GM18498 (cell line): ENCODE results near the gene EHBP1L1.

Experiments used
- ATAC-seq: cut with Tn5 transposase; IDR thresholded peaks from one replicate; pipeline ENCODE4 v1.9.1; 2021; ENCODE audit warnings: mild to moderate bottlenecking, moderate library complexity; ENCODE audit not compliant: unreplicated experiment

Gene EHBP1L1

DNA sequence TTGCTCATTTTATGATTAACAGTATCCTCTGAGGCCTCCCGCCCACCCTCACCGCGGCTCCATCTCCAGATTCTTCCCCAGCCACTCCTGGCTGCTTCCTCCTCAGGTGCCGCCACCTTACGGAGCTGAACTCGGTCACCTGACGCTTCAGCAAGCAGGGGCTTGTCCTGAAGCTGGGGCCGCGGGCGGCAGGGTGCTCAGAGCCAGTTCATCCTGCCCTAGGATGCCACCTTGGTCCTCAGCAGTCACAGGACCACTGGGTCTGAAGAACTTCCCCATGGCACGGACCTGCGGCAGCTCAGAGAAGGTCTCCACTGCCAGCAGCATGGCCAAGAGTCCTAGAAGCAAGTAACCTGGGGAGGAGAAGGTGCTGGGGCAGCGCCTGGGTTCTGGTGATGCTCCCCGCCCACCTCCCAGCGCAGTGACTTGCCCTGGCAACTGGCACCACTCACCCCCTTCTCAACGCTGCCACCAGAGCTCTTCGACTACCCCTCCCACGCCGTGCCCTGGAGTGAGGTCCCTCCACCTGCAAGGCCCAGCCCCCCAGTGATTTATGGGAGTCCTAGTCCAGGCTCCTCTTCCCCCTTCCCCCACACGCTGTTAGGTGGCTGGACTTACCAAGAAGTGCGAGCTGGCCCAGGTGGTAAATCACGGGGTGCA is 17.1 kb downstream of the EHBP1L1 start:
- no peak for ATAC-seq

DNA sequence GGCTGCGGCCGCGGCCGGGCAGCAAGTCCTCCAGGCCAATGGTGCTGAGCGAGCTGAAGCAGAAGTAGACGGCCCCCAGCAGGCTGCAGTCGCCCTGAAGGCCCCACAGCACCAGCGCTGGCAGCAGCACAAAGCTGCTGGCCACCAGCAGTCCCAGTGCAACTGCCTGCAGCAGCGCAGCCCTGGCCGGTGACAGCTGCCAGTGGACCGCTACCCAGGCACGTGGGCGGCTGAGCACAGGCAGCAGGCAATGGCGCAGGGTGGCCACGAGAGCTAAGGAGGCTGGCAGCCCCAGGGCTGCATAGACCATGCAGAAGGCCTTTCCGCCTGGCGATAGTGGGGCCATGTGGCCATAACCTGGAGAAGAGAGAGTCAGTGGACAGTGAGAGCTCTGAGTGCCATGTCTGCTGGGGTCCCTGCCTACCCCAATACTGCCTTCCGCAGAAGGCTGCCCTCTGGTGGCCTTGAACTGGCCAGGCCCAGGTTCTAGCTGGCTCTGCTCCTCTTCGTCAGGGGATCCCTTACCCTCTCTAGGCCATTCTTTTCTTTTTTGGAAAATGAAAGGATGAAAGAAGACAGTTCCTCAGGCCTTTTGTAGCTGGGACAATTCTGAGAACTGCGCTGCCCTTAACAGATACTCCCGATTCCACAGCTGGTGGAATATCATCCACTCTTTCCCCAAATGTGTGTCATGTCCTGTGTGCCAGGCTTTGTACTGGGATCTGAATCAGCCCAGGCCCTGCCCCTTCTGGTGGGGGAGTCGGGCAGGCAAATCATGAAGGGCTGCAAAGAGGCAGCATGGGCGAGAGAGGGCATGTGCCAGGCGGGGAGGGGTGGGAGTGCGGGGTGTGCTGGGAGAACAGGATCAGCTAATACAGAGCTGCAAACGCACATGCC is 17.9 kb downstream of the EHBP1L1 start:
- no peak for ATAC-seq

DNA sequence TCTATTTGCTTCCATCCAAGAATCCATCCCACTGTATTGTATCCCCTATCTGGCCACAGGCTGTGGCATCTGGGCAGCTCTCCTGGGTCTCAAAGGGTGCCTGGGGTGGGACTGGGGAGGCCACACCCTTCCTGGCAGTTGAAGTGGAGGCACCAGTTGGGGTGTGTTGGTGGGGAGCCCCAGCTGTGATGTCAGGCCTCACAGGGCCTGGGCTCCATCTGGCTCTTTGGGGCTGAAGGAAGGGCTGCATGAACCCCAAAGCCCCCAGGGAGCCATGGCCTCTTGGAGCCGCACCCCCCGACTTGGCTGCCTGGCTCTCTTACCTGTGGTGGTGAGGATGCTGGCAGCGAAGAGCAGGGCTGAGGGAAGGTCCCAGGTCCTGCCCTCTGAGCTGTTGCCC is 19.3 kb downstream of the EHBP1L1 start:
- no peak for ATAC-seq

DNA sequence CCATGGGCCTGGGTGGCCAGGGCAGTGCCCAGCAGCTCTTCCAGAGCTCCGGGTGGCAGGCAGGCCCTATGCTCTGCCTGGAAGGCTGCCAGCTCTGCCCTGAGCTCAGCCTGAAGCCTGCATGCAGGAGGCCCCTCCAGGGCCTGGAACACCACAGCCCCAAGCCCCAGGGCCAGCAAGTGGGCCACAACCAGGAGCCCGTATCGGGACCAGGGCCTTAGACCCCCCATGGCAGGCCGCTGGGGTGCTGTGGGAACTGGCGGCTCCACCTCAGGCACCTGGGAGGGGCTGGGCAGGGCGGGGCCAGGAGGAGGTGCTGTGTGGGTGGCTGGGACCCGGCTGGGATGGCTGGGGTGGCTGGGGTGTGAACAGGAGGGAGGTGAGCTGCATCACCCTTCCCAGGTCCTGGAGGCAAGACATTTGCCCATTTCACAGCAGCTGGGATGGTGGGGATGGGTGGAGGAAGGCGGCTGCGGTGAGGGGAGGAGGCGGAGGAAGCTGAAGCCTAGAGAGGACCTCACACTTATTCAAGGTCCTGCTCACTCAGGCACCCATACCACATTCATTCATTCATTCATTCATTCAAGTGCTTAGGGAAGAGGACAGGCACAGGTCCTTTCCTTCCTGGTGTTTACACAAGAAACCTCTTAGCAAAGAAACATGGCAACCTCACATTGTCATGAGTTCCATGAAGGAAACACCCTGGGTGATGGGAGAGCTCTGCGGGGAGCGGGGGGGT is 19.9 kb downstream of the EHBP1L1 start, which contains the start of gene KCNK7:
Gene KCNK7, minus strand, starts transcription at position 258 of the 739 bp plus-strand sequence. Its CDS starts 28 bp downstream, at position 230.
- no peak for ATAC-seq

DNA sequence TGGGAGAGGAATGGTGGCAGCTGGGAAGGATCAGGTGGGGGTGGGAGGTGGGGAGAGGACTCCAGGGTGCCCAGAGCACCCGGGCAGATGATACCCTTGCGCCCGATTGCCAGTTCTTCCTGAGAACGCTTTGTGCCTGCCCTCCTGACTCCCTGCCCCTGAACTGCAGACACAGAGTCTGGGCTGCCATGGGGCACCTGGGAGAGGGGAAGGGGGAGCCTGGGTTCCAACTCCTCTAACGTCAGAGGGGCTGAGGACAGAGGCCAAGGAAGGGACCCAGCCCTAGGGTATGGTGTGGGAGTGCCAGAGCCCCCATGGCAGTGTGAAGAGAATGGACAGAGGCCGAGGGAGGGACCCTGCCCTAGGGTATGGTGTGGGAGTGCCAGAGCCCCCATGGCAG is 20.7 kb downstream of the EHBP1L1 start:
- ATAC-seq: no peak

DNA sequence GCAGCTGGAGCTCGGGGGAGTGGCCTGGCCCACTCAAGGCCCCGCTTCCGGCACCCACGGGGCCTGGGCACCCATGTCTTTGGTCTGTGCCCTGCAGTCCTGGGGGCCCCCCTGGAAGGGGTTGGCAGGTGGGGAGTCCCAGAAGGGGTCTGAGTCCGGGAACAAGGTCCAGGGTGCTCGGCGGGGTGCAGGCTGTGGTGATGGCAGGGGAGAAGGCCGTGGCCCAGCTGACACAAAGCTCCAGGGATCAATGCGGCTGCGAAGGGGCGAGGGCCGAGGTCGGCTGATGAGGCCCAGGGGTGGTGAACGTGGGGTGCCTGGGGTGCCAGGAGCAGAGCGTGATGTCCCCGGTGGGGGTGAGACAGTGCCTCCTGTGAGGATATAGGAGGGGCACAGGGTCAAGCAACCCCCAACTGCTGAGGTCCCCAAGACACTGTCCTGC is 22.4 kb downstream of the EHBP1L1 start:
- ATAC-seq: no peak

DNA sequence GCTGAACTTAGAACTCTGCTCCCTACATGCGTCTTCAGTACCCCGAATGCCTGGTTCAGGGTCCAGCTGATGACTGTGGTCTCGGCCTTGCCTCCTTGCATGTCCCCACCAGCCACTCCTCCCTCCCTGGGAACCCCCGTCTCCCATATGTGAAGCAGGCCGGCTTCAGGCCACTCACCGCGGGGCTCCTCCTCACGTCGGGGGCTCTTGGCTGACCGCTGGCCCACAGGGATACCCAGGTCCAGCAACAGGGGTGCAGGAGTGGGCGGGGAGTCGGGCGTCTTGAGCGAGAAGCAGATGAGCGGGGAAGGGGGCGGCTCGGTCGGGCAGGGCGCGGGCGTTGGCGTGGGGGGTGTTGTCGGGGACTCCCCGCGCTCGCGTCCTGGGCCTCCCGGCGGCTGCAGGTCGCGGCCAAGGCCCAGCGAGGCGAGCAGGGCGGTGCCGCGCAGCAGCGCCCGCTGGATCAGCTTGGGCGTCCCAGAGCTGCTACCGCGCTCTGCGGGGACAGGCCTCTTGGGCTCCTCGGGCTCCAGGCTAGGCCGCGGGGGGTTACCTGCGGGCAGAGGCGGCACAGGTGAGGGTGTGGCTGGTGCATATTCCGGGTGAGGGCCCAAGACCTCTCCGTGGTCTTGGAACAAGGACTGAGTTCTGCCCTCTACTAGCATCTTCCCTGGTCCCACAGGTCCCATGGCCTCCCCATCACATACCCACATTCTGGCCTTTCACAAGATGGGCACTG is 23.5 kb downstream of the EHBP1L1 start:
- ATAC-seq: no peak

DNA sequence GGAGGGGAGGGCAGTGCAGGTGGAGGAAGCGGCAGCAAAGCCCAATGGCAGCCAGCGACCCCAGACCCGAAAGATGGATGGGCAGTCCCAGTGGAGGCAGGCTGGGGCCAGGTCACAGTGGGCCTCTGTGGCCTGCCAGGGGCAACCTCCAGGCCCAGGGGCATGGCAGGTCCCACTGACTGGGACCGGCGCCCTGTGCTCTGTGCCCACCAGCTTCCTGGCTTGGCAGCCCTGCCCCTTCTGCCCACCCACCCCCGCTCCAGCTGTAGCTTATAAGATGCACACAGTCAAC is 24.0 kb downstream of the EHBP1L1 start:
- no peak for ATAC-seq

DNA sequence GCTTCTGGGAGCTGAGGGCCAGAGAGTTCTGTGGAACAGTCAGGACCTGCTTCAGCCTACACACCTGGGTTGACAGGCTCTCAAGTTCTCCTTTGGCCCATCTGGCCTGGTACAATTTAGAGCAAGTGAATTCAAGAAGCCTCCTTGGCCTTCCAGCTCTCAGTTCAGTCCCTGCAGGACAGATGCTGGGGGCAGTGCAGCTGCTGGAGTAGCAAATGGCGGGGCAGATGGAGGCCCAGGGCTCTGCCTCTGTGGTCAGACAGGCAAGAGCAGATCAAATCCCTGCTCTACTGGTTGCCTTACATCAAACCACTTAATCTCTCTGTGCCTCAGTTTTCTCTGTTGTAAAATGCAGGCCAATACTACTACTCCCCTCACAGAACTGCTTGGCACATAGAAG is 28.4 kb downstream of the EHBP1L1 start:
- no peak for ATAC-seq

DNA sequence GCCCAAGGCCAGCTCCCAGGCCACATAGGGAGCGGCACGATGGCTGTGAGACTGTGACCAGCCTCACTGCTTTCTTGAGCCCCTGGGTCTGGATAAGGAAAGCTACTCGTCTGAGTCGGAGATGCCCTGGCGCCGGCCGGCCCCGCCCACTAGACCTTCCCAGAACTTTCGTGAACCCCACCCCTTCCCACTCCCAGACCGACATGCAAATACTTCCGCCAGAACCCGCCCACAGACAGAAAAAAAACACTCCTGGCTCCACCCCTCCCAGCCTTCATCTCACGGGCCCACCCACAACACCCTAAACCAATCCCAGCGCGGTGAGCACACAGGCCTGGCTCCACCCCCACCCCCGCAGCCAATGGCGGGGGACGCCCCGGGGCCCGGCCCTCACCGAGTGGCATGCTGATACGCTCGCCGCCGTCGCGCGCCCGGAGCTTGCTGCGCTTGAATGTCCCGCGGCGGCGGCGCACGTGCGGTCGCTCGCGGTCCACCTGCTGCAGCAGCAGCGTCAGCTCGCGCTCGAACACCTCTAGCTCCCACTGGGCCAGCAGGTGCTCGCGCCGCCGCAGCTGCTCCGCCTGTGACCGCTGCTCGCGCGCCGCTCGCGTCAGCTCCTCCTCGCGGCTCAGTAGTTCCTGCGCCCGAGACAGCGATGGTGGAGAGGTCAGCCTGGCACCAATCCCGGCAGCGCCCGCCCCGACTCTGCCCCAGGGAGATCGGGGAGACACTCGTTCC is 31.2 kb downstream of the EHBP1L1 start:
- no peak for ATAC-seq

DNA sequence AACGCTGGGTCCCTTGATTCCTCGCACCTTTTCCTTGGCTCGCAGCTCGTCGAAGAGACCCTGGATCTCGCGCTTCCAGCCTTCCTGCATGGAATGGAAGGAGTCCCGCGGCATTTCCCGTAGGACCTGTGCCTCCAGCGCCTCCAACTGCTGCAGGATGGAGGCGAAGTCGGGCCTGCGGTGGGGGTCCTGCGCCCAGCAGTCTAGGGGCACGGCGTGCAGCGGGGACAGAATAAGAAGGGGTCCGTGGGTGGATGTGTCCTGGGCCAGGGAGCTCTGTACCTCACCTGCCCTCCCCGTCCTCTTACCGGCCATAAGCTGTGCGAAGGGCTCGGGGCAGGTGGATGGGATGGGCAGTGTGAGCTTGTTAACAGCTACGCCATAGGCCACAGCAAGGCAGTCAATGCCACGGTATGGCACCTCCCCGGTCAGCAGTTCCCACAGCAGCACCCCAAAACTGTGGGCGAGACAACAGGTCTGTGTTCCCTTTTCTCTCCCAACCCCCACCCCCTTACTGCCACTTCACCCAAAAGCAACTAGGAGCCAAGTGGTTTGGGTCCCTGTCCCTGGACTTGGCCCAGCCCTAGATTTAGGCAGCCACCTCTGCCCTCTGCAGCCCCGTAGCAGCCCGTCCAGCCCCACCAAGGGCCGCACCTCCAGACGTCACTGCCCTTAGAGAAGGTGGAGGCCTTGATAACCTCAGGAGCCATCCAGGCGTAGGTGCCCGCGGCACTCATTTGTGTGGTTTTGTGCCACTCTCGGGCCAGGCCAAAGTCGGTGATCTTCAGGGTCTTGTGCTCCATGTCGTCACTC is 32.0 kb downstream of the EHBP1L1 start:
- ATAC-seq: no peak

DNA sequence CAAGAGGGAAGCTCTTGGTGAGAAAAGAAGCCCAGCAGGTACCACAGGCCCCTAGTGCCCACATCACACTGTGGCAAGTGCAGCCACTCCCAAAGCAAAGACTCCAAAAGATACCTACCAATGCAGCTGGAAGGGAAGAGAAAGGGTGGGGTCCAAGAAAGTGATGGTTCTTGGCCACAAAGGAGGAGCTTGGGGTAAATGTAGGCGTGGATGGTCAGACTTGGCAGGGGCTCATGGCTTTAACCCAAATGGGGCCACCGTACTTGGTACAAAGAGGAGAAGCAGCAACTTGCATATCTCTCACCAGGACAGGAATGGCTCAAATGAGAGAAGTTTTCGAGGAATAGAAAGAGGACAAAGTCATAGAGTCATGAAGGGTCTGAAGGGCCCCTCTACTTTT is 33.4 kb downstream of the EHBP1L1 start:
- ATAC-seq: no peak

DNA sequence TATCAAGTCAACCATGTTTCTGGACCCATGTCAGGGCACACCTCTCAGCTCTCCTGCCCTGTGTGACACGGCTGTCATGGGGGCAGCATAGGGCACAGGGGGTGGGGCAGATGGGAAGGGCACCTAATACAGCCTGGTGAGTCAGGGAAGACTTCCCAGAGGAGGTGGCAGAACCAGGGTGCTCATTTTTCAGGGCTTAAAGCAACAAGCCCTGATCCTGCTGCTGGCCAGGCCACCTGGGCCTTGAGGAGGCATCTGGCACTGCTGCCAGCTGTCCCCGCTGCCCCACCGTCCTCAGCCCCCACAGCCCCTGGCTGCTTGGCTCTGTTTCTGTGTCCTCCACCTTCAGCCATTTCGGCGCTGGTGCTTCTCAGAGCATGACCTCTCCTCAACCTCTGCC is 33.8 kb downstream of the EHBP1L1 start:
- no peak for ATAC-seq

DNA sequence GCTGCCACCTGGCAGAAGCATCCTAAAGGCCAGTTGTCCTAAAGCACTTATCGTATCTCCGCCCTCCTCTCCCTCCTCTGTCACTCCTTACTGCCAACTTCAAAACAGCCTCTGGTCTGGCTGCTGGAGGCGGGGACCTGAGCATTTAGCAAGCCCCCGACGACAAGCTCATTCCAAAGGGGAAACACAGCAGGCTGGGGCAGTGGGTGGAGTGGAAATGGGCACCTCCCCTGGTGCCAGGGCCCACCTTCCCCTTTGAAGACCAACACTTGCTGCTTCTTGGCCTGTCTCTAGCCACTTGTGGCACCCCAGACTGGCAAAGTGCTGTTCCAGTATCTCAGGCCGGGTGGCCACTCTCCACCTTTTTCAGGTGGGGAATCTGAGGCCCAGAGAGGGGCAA is 34.6 kb downstream of the EHBP1L1 start:
- no peak for ATAC-seq

DNA sequence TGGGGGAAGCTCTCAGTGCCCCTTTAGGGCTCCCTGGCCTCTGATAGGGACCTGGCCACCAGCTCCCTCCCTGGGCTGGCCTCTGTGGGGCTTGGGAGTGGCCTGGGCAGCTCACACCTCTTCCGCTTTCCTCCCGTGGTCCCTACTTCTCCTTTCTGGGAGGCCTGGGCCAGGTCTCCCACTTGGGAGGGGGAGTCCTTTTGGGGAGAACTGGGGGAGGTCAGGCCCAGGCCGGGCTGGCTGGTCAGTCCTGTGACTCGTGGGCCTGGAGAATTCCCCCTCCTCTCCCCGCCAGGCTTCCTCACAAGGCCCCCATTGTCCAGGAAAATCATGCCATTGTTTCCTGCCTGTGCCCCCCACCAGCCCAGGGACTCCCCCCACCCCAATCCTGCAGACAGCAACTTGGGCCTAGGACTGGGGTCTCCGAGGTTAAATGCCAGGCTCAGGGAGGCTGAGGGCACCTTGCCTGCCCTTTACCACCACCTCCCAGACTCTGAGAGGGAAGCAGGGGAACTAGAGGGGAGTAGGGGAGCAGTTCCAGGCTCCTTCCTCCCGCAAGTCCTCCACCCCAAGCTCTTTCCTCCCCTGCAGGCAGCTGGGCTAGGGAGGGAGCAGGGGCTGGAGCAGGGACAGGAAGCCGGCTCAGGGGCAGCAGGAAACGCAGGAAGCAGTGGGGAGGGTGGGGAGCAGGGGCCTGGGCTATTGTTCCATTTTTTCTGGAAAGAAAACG is 35.3 kb downstream of the EHBP1L1 start:
- no peak for ATAC-seq

DNA sequence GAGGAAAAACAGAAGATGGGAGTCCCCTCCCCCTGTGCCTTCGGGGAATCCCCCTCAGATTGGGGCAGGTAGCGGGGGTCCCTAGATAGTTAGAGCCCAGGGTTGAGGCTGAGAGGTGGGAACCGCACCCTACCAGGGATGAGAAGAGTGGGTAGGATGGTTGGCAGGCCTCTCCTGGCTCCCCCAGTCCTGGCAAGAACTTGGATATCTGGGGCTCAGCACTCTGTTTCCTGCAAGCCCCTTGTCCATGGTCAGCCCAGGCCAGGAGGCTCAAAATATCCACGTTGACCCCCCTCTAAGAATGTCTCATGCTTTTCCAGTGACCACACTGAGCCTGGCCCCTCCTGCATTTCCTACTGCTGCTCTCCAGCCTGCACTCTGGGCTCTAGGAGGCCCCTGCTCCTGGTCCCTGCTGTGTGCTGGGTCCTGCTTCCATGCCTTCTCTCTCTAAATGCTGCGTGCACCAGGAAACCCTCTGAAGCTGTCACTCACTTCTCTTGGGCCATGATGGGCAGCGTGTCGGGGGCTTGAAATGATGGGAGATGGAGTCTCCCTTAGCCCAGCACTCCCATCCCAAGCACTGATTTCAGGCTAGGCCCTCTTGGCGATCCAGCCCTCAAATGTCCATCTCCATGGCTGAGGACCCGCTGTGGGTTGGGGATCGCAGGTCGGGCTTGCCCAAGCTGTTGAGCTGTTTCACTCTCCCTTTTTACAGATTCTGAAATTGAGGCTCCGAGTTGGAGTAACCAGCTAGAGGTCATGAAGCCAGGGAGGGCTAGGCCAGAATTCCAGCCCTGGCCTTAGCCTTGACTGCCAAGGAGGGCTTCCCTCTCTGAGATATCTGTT is 36.1 kb downstream of the EHBP1L1 start:
- ATAC-seq: no peak

DNA sequence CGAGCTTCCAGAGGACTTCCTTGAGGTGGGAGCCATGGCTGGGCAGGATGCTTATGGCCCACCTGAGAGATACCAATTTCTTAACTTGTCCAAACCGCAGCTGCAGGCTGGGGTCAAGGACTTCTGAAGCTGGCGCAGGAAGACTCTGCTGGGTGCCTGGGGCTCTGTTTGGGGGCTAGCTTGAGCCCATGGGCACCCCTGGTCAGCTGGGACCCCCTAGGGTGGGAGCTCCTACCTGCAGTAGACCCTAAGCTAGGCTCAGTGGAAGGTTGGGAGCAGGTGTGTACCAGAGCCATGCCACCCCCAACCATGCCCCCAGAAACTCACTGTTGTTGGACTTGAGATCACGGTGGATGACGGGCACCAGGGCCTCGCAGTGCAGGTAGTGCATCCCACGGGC is 36.8 kb downstream of the EHBP1L1 start:
- ATAC-seq: no peak
